ENCODE measurements around the gene OTOF. TPM values are rescaled to one million over a fixed set of nuclear protein-coding genes. Genes with fewer than 3 reads are reported as not detected.

OTOF gene
- total and polyA plus RNA-seq, 2 donors (not counting 3 experiments of a cell fraction or from before 2014, with no cell fraction given), result 0.06 to 0.22 TPM

- H3K9me1 ChIP-seq (replicated peaks; ENCODE audit: control insufficient read depth, extremely low read depth, insufficient read depth, low read length), result no peaks in the 10 kb centered on the region
- H3K4me1 ChIP-seq (ENCODE audit: control insufficient read depth, extremely low read depth, insufficient read depth, low read length), result no peaks in the 10 kb centered on the region
- no peak overlapping the region for H3K9ac ChIP-seq (replicated peaks; ENCODE audit: extremely low read depth, insufficient read depth, low read length)
- DNase-seq (ENCODE audit: low read depth, low spot score) (no peak), FAIRE-seq (no peak)
- H3K27ac ChIP-seq (ENCODE audit: insufficient read depth, low read depth, low read length), result no peak overlapping the region
- H3K79me2 ChIP-seq (ENCODE audit: control insufficient read depth, insufficient read depth, low read length), result no peaks in the 10 kb centered on the region
- H3K27me3 ChIP-seq (ENCODE audit: control insufficient read depth in 2 of 2, insufficient read depth in 2 of 2, low read length in 2 of 2), result peaks cover 7 to 15% of the 10 kb centered on the region in 2 experiments
- CTCF ChIA-PET, result interaction anchor here (1.0 kb wide), 1 partner anchor 15 kb away, joined by 3 read pairs; no protein-coding TSS in a partner anchor
- POLR2A ChIA-PET, result no interaction called here
- no peak overlapping the region for H3K4me3 ChIP-seq (replicated peaks in 1 of 3; ENCODE audit: insufficient read depth in 1 of 3, low read depth in 1 of 3, low read length in 3 of 3)
- no peak overlapping the region for H2AFZ ChIP-seq (ENCODE audit: low read depth, low read length)
- TF ChIP-seq EZH2 (IDR thresholded peaks at IDR 0.05; ENCODE audit: borderline replicate concordance, low read depth, low read length, severe bottlenecking) (no peak), POLR2AphosphoS5 (IDR thresholded peaks at IDR 0.05; ENCODE audit: insufficient read depth, low read depth, low read length) (no peak), GATA2 (IDR thresholded peaks at IDR 0.05; ENCODE audit: insufficient read depth, insufficient read length, low read depth, low read length) (no peak), MYC (IDR thresholded peaks at IDR 0.05; ENCODE audit: low read depth, low read length) (no peak), FOS (IDR thresholded peaks at IDR 0.05; ENCODE audit: borderline replicate concordance, insufficient read depth, low read length) (no peak), JUN (IDR thresholded peaks at IDR 0.05; ENCODE audit: borderline replicate concordance, insufficient read depth, insufficient read length, low read depth) (no peak), POLR2A (IDR thresholded peaks at IDR 0.05; ENCODE audit: low read depth, low read length) (no peak), MAX (IDR thresholded peaks at IDR 0.05; ENCODE audit: insufficient read depth, insufficient read length) (no peak), CTCF (IDR thresholded peaks at IDR 0.05; ENCODE audit: extremely low read depth in 1 of 2, insufficient read depth in 1 of 2, low read depth in 1 of 2, low read length in 2 of 2) (no peak)
- H3K4me2 ChIP-seq (ENCODE audit: insufficient read depth, low read length), result no peak overlapping the region
- intact Hi-C loops (cut with micrococcal nuclease) (no loop called here), dilution Hi-C loops (cut with MboI; ENCODE audit: extremely low pct_ligation_motif_present, low sequenced_read_pairs) (no loop called here)
- no TSS peak for BruUV-seq (replicated peaks)
- H4K20me1 ChIP-seq (replicated peaks; ENCODE audit: control insufficient read depth, extremely low read depth, insufficient read depth, low read length), result no peaks in the 10 kb centered on the region
- H3K36me3 ChIP-seq (ENCODE audit: control insufficient read depth in 2 of 2, extremely low read depth in 1 of 2, insufficient read depth in 2 of 2, low read length in 2 of 2), result no peaks in the 10 kb centered on the region
- H3K9me3 ChIP-seq (replicated peaks; ENCODE audit: control insufficient read depth, insufficient read depth, low read length), result no peaks in the 10 kb centered on the region
These were observed 42.8 kb downstream of the OTOF start for GRCh38 chr2:26435106-26435505.

All from endothelial cell of umbilical vein (primary cell).